Mesothelial cell of epicardium (in vitro differentiated cells): ENCODE measurements around the gene ABCF2. TPM values are rescaled to one million over a fixed set of nuclear protein-coding genes. Genes with fewer than 3 reads are reported as not detected.

ENCODE experiments used
- DNase-seq, 2 experiments: peaks; one replicate each; pipeline ENCODE4 v3.0.0; 2021; ENCODE audit warnings: low spot score in 2 of 2; ENCODE audit not compliant: unreplicated experiment in 2 of 2
- H3K27ac Mint-ChIP-seq: 2 replicates; pipeline ENCODE4 v1.8.0; 2021; ENCODE audit warnings: mixed read lengths
- H3K27me3 Mint-ChIP-seq: 2 replicates; pipeline ENCODE4 v1.8.0; 2021; ENCODE audit warnings: low read depth, mixed read lengths
- H3K36me3 Mint-ChIP-seq: 2 replicates; pipeline ENCODE4 v1.8.0; 2021; ENCODE audit warnings: mixed read lengths
- H3K4me1 Mint-ChIP-seq: 2 replicates; pipeline ENCODE4 v1.8.0; 2021; ENCODE audit warnings: mixed read lengths
- H3K4me3 Mint-ChIP-seq: 2 replicates; pipeline ENCODE4 v1.8.0; 2021; ENCODE audit warnings: mild to moderate bottlenecking, moderate library complexity, mixed read lengths
- H3K9me3 Mint-ChIP-seq: 2 replicates; pipeline ENCODE4 v1.8.0; 2021; ENCODE audit warnings: mixed read lengths
- total RNA-seq: library from RNA; stranded (reverse); gene quantifications from 3 replicates; pipeline ENCODE4 v1.2.1, GENCODE V29; 2021
- TF ChIP-seq, protein P1 (sequence below): fragments of 200-600 bp; sonication (generic); IDR thresholded peaks from one replicate; pipeline ENCODE4 v1.5.0; 2021; ENCODE audit warnings: antibody characterized with exemption; ENCODE audit not compliant: unreplicated experiment

ABCF2 gene
- total RNA-seq, 1 donor from 2014 or later, result 46.2 TPM

DNA sequence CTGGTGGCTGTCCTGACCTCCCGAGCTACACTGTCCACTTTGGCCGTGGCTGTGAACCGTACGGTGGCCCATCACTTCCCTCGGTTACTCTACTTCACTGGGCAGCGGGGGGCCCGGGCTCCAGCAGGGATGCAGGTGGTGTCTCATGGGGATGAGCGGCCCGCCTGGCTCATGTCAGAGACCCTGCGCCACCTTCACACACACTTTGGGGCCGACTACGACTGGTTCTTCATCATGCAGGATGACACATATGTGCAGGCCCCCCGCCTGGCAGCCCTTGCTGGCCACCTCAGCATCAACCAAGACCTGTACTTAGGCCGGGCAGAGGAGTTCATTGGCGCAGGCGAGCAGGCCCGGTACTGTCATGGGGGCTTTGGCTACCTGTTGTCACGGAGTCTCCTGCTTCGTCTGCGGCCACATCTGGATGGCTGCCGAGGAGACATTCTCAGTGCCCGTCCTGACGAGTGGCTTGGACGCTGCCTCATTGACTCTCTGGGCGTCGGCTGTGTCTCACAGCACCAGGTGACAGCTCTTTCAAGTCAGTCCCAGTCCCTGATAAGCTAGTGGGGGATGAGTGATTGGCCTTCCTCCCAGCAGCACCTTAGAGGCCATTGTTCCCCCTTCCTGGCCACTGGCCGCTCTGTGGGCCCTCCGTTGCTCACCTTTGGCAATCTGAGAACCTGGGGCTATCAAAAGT lies 8.2 kb upstream of the ABCF2 start:
- TF ChIP-seq, protein P1, sequence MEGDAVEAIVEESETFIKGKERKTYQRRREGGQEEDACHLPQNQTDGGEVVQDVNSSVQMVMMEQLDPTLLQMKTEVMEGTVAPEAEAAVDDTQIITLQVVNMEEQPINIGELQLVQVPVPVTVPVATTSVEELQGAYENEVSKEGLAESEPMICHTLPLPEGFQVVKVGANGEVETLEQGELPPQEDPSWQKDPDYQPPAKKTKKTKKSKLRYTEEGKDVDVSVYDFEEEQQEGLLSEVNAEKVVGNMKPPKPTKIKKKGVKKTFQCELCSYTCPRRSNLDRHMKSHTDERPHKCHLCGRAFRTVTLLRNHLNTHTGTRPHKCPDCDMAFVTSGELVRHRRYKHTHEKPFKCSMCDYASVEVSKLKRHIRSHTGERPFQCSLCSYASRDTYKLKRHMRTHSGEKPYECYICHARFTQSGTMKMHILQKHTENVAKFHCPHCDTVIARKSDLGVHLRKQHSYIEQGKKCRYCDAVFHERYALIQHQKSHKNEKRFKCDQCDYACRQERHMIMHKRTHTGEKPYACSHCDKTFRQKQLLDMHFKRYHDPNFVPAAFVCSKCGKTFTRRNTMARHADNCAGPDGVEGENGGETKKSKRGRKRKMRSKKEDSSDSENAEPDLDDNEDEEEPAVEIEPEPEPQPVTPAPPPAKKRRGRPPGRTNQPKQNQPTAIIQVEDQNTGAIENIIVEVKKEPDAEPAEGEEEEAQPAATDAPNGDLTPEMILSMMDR, result no peak
- Mint-ChIP-seq H3K36me3 (peaks cover 5% of the 10 kb centered on the region), H3K27ac (no peak overlapping the region), H3K27me3 (no peaks in the 10 kb centered on the region), H3K4me3 (no peak overlapping the region), H3K4me1 (peaks cover 23% of the 10 kb centered on the region), H3K9me3 (no peaks in the 10 kb centered on the region)
- DNase-seq, result no peak

- Mint-ChIP-seq H3K27ac (peak overlapping the region; percentile 91), H3K27me3 (no peaks in the 10 kb centered on the region), H3K4me3 (peak overlapping the region; percentile 98), H3K9me3 (no peaks in the 10 kb centered on the region), H3K4me1 (peaks cover 23% of the 10 kb centered on the region), H3K36me3 (peaks cover 2% of the 10 kb centered on the region)
- no peak for DNase-seq
- TF ChIP-seq, protein P1, result no peak
These were observed 6.8 kb upstream of the ABCF2 start for GRCh38 chr7:151233804-151234203.

DNA sequence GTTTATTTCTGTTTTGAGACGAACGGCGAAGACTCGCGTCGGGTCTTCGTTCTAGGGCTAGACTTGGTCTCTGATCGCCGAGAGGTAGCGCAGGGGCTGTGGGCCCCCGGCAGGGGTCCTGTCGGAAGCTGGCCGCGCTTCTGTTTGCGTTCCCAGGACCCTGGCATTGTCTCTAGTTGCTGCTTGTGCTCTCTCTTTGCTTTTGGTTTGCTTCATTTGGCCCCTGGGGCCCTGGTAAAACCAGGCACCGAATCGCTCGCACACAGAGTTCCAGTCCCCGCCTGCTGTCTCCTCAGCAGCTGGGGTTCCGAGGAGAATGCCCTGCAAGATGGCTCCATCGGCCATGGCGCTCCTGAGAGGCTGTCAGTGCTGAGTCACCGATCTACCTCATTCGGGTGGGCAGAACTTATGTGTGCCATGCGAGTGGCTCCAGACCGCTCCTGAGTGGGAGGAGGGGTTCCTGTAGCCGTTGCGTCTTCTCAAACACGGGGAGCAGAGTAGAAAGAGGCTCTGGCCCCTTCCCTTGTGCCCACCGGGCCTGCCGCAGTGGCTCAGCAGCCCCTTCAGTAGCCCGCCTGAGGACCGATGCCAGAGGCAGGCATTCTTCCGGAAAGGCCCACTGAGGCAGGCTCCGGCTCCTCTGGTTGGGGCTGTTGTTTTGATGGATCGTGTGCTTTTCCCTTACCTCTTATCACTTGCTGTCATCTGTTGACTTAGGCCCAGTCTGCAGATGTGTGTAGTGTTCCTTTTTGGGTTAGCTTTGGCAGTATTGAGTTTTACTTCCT lies 6.1 kb upstream of the ABCF2 start:
- peak overlapping the region; percentile 91 for H3K27ac Mint-ChIP-seq
- H3K4me3 Mint-ChIP-seq, result peak overlapping the region; percentile 98
- no peaks in the 10 kb centered on the region for H3K9me3 Mint-ChIP-seq
- DNase-seq, result no peak
- no peaks in the 10 kb centered on the region for H3K27me3 Mint-ChIP-seq
- peaks cover 28% of the 10 kb centered on the region for H3K4me1 Mint-ChIP-seq
- TF ChIP-seq, protein P1, result no peak
- H3K36me3 Mint-ChIP-seq, result peaks cover 2% of the 10 kb centered on the region

DNA sequence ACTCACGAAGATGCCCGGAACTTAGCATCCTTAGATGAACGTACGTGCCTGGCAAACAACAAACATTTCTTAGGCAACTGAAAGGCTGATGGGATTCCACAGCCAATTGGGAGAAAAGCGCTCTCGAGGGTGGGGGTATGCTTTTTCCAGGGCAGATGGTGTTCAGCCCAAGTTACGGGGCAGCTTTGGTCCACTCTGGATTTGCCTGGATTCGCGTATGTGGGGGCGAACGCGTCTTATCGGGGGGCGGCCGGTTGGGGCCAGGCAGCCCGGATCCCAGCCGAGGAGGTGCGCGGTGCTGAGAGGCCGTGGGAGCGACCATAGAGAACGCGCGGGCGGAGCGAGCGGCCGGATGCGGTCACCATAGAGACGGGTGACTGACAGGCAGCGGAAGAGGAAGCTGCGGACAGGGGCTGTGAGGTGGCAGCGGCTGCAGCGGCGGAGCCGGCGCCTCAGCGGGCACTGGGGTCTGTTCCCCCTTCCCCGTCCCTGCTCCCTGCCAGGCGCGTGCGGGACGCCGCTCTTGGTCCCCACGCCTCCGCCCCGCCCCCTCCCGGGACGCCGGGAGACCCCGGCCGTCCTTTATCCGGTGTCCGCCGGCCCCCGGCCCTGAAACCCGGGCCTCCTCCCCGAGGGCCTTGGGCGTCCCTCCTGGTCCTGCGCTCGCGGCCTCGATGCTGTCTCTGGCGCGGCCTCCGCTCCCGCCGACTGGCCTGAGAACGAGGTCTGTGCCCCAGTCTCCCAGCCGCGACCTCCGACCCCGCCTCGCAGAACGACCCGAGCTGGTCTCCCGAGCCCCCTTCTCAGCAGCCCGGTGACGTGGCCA lies 5.3 kb upstream of the ABCF2 start, which contains the start of gene CHPF2:
CHPF2 (plus strand) TSS at position 393 of the 826 bp plus-strand sequence. CDS start 1,529 bp downstream, outside the sequence.
- Mint-ChIP-seq H3K27me3 (no peaks in the 10 kb centered on the region), H3K36me3 (peaks cover 2% of the 10 kb centered on the region), H3K4me3 (peak within 1 kb of the TSS; percentile 98), H3K27ac (peak within 1 kb of the TSS; percentile 95), H3K4me1 (peaks cover 34% of the 10 kb centered on the region), H3K9me3 (no peaks in the 10 kb centered on the region)
- peak; percentile 79 to 86 for DNase-seq
- TF ChIP-seq, protein P1, result no peak

DNA sequence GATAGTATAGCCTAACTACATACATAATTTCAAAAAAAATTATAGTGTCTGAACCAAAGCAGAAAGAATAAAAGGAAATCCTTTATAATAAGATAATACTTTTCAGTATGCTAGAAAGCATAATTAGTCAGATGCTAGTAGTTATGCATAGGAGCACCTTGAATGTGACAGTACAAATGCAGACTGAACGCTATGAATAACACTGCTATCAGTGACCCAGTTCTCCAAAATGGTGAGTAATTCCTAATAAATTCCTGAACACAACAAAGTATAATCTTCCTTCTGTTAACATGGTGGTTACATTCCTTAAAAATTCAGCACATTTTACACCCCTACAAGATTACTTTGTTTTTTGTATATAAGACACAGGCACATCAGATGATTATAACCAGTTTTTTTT lies 4.1 kb upstream of the ABCF2 start:
- TF ChIP-seq, protein P1, result no peak
- H3K9me3 Mint-ChIP-seq, result no peaks in the 10 kb centered on the region
- no peak for DNase-seq
- no peaks in the 10 kb centered on the region for H3K36me3 Mint-ChIP-seq
- no peak overlapping the region for H3K27ac Mint-ChIP-seq
- peaks cover 45% of the 10 kb centered on the region for H3K4me1 Mint-ChIP-seq
- peak overlapping the region; percentile 40 for H3K4me3 Mint-ChIP-seq
- H3K27me3 Mint-ChIP-seq, result no peaks in the 10 kb centered on the region
